NOMO-1 (cell line): Measurements from ENCODE around the gene SIPA1.

Source experiments
- DNase-seq, 2 experiments: peaks; one replicate each; lab custom pipeline; 2025; ENCODE audit not compliant: unreplicated experiment in 2 of 2; lab: John Stamatoyannopoulos, UW

SIPA1 gene

DNA sequence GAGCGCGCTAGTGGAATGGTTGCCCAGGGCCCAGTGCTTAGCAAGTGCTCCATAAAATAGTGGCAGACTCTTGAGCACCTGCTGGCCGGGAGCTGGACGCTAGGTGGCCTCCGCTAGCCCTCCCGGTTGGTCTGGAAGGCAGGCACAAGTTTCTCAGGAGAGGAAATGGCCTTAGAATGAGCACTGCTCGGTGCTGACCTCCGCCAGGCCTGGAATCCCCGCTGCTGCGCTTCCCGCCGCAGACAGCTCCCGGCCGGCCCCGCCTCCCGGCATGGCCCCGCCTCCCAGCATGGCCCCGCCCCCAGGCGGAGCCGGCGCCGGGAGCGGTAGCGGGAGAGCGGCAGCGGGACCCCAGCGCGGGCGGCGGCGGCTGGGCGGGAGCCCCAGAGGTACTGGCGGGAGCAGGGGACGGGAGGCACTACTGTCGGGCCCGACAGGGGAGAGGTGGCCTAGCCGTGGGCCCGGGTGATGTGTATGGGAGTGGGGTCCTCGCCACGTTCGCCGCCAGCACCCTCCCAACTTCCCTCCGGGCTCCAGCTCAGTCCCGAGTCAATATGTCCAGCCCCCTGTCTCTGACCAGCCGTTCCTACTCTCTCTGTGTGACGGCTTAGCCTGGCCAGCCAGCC, at the start of gene SIPA1:
Gene SIPA1 (plus strand): TSS at position 308 of the 626 bp plus-strand sequence. CDS start 2,821 bp downstream, outside the sequence.
- peak; percentile 39 to 61 for DNase-seq

- DNase-seq = peak; percentile 58 to 72
These were observed 49.5 kb upstream of the SIPA1 start for GRCh38 chr11:65588199-65589054.

- no peak for DNase-seq
These were observed 48.3 kb upstream of the SIPA1 start for GRCh38 chr11:65589444-65590239.

- DNase-seq = no peak
These were observed 47.6 kb upstream of the SIPA1 start for GRCh38 chr11:65590240-65590738.

DNA sequence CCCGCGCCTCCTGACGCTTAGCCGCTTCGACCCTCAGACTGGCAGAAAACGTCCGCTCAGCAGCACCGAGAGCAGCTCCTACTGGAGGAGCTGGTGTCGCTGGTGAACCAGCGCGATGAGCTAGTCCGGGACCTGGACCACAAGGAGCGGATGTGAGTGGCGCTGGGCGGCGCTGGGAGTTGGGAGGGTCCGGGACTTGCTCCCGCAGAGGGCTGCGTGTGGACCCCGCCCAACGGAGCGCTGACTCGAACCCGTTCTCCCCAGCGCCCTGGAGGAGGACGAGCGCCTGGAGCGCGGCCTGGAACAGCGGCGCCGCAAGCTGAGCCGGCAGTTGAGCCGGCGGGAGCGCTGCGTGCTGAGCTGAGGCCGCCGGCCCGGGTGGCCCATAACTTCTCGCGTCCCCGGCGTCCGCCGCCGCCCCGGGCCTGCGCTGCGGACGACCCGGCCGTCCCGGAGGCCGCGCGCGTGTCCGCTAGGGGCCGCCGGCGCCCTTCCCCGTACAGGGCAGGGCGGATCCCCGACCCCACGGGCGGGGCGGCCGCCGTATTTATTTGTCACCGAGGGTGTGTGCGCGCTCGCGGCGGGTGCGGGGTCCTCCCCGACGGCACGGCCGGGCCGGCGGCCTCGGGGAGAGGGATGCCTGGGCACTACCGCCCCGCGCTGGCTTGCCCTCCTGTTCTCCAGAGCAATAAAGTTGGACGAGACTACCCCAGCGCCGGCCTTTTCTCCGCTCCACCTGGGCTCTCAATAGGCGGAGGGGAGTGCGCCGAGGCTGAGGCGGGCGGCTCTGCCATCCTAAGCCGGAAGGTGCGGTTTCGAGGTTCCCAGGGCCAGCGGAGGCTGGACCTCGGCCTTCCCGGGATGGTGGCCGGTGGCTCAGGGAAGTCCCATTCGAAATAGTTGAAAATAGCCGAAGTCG, 45.7 kb upstream of the SIPA1 start:
- no peak for DNase-seq

GRCh38 chr11:65592858-65593517, 44.9 kb upstream of the SIPA1 start:
- DNase-seq = no peak

DNA sequence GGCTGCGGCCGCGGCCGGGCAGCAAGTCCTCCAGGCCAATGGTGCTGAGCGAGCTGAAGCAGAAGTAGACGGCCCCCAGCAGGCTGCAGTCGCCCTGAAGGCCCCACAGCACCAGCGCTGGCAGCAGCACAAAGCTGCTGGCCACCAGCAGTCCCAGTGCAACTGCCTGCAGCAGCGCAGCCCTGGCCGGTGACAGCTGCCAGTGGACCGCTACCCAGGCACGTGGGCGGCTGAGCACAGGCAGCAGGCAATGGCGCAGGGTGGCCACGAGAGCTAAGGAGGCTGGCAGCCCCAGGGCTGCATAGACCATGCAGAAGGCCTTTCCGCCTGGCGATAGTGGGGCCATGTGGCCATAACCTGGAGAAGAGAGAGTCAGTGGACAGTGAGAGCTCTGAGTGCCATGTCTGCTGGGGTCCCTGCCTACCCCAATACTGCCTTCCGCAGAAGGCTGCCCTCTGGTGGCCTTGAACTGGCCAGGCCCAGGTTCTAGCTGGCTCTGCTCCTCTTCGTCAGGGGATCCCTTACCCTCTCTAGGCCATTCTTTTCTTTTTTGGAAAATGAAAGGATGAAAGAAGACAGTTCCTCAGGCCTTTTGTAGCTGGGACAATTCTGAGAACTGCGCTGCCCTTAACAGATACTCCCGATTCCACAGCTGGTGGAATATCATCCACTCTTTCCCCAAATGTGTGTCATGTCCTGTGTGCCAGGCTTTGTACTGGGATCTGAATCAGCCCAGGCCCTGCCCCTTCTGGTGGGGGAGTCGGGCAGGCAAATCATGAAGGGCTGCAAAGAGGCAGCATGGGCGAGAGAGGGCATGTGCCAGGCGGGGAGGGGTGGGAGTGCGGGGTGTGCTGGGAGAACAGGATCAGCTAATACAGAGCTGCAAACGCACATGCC, 44.1 kb upstream of the SIPA1 start:
- peak; percentile 19 to 20 for DNase-seq

DNA sequence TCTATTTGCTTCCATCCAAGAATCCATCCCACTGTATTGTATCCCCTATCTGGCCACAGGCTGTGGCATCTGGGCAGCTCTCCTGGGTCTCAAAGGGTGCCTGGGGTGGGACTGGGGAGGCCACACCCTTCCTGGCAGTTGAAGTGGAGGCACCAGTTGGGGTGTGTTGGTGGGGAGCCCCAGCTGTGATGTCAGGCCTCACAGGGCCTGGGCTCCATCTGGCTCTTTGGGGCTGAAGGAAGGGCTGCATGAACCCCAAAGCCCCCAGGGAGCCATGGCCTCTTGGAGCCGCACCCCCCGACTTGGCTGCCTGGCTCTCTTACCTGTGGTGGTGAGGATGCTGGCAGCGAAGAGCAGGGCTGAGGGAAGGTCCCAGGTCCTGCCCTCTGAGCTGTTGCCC, 42.8 kb upstream of the SIPA1 start:
- DNase-seq = no peak

DNA sequence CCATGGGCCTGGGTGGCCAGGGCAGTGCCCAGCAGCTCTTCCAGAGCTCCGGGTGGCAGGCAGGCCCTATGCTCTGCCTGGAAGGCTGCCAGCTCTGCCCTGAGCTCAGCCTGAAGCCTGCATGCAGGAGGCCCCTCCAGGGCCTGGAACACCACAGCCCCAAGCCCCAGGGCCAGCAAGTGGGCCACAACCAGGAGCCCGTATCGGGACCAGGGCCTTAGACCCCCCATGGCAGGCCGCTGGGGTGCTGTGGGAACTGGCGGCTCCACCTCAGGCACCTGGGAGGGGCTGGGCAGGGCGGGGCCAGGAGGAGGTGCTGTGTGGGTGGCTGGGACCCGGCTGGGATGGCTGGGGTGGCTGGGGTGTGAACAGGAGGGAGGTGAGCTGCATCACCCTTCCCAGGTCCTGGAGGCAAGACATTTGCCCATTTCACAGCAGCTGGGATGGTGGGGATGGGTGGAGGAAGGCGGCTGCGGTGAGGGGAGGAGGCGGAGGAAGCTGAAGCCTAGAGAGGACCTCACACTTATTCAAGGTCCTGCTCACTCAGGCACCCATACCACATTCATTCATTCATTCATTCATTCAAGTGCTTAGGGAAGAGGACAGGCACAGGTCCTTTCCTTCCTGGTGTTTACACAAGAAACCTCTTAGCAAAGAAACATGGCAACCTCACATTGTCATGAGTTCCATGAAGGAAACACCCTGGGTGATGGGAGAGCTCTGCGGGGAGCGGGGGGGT, 42.2 kb upstream of the SIPA1 start, which contains the start of gene KCNK7:
Gene KCNK7 (minus strand): TSS at position 258 of the 739 bp plus-strand sequence. CDS start 28 bp downstream, at position 230.
- no peak for DNase-seq

- no peak for DNase-seq
These were observed 41.4 kb upstream of the SIPA1 start for GRCh38 chr11:65596520-65596919.

DNA sequence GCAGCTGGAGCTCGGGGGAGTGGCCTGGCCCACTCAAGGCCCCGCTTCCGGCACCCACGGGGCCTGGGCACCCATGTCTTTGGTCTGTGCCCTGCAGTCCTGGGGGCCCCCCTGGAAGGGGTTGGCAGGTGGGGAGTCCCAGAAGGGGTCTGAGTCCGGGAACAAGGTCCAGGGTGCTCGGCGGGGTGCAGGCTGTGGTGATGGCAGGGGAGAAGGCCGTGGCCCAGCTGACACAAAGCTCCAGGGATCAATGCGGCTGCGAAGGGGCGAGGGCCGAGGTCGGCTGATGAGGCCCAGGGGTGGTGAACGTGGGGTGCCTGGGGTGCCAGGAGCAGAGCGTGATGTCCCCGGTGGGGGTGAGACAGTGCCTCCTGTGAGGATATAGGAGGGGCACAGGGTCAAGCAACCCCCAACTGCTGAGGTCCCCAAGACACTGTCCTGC, 39.6 kb upstream of the SIPA1 start:
- DNase-seq = no peak

GRCh38 chr11:65599216-65599954, 38.5 kb upstream of the SIPA1 start:
- no peak for DNase-seq

- DNase-seq = no peak
These were observed 38.0 kb upstream of the SIPA1 start for GRCh38 chr11:65599955-65600246.

DNA sequence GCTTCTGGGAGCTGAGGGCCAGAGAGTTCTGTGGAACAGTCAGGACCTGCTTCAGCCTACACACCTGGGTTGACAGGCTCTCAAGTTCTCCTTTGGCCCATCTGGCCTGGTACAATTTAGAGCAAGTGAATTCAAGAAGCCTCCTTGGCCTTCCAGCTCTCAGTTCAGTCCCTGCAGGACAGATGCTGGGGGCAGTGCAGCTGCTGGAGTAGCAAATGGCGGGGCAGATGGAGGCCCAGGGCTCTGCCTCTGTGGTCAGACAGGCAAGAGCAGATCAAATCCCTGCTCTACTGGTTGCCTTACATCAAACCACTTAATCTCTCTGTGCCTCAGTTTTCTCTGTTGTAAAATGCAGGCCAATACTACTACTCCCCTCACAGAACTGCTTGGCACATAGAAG, 33.6 kb upstream of the SIPA1 start:
- no peak for DNase-seq

DNA sequence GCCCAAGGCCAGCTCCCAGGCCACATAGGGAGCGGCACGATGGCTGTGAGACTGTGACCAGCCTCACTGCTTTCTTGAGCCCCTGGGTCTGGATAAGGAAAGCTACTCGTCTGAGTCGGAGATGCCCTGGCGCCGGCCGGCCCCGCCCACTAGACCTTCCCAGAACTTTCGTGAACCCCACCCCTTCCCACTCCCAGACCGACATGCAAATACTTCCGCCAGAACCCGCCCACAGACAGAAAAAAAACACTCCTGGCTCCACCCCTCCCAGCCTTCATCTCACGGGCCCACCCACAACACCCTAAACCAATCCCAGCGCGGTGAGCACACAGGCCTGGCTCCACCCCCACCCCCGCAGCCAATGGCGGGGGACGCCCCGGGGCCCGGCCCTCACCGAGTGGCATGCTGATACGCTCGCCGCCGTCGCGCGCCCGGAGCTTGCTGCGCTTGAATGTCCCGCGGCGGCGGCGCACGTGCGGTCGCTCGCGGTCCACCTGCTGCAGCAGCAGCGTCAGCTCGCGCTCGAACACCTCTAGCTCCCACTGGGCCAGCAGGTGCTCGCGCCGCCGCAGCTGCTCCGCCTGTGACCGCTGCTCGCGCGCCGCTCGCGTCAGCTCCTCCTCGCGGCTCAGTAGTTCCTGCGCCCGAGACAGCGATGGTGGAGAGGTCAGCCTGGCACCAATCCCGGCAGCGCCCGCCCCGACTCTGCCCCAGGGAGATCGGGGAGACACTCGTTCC, 30.9 kb upstream of the SIPA1 start:
- no peak for DNase-seq

DNA sequence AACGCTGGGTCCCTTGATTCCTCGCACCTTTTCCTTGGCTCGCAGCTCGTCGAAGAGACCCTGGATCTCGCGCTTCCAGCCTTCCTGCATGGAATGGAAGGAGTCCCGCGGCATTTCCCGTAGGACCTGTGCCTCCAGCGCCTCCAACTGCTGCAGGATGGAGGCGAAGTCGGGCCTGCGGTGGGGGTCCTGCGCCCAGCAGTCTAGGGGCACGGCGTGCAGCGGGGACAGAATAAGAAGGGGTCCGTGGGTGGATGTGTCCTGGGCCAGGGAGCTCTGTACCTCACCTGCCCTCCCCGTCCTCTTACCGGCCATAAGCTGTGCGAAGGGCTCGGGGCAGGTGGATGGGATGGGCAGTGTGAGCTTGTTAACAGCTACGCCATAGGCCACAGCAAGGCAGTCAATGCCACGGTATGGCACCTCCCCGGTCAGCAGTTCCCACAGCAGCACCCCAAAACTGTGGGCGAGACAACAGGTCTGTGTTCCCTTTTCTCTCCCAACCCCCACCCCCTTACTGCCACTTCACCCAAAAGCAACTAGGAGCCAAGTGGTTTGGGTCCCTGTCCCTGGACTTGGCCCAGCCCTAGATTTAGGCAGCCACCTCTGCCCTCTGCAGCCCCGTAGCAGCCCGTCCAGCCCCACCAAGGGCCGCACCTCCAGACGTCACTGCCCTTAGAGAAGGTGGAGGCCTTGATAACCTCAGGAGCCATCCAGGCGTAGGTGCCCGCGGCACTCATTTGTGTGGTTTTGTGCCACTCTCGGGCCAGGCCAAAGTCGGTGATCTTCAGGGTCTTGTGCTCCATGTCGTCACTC, 30.1 kb upstream of the SIPA1 start:
- DNase-seq = no peak
